Muscle layer of colon (tissue), 2 donors: Measurements from ENCODE around the gene IMMP2L.
"Not testable (repeated sequence)": the region's sequence is repeated elsewhere in the genome, so short reads cannot be mapped to it uniquely, and the experiment has no call there.

Experiments
- H3K27ac ChIP-seq: one replicate; pipeline ENCODE4 v1.7.0; 2013; ENCODE audit warnings: low read depth, mild to moderate bottlenecking, low read length, moderate library complexity
- H3K27me3 ChIP-seq, 2 donors: one replicate each; pipeline ENCODE4 v1.7.0; 2013; ENCODE audit warnings: low read length in 2 of 2, mild to moderate bottlenecking in 2 of 2; ENCODE audit not compliant: insufficient read depth in 2 of 2, control insufficient read depth in 1 of 2
- H3K36me3 ChIP-seq: one replicate; pipeline ENCODE4 v1.7.0; 2013; ENCODE audit warnings: mild to moderate bottlenecking, low read length; ENCODE audit not compliant: insufficient read depth
- H3K4me1 ChIP-seq: one replicate; pipeline ENCODE4 v1.7.0; 2013; ENCODE audit warnings: mild to moderate bottlenecking, low read length; ENCODE audit not compliant: insufficient read depth
- H3K4me3 ChIP-seq, 2 donors: one replicate each; pipeline ENCODE4 v1.7.0; 2013; ENCODE audit warnings: low read length in 2 of 2, low read depth in 1 of 2, mild to moderate bottlenecking in 1 of 2, moderate library complexity in 1 of 2
- H3K9ac ChIP-seq: one replicate; pipeline ENCODE4 v1.7.0; 2013; ENCODE audit warnings: low read length
- H3K9me3 ChIP-seq: one replicate; pipeline ENCODE4 v1.7.0; 2013; ENCODE audit warnings: mild to moderate bottlenecking, low read length
- donor health status: abdominal sarcoma.
- donor health status: Adenocarcinoma of cecum.

IMMP2L gene

GRCh38 chr7:111581784-111582488 is 19.6 kb upstream of the IMMP2L start:
- not testable (repeated sequence) for H3K9ac ChIP-seq, H3K36me3 ChIP-seq, H3K4me3 ChIP-seq, H3K27me3 ChIP-seq, H3K27ac ChIP-seq, H3K4me1 ChIP-seq, H3K9me3 ChIP-seq

- not testable (repeated sequence) for H3K4me1 ChIP-seq, H3K27ac ChIP-seq, H3K27me3 ChIP-seq, H3K4me3 ChIP-seq, H3K9me3 ChIP-seq, H3K36me3 ChIP-seq, H3K9ac ChIP-seq
Observed at GRCh38 chr7:111581207-111581606, 18.9 kb upstream of the IMMP2L start.

GRCh38 chr7:111578754-111579153 is 16.5 kb upstream of the IMMP2L start:
- H3K9ac ChIP-seq = no peak overlapping the region
- no peaks in the 10 kb centered on the region for H3K27me3 ChIP-seq
- H3K27ac ChIP-seq = no peak overlapping the region
- H3K4me1 ChIP-seq = no peaks in the 10 kb centered on the region
- H3K36me3 ChIP-seq = no peaks in the 10 kb centered on the region
- H3K4me3 ChIP-seq = no peak overlapping the region
- no peaks in the 10 kb centered on the region for H3K9me3 ChIP-seq

- H3K27ac ChIP-seq = no peak overlapping the region
Observed at GRCh38 chr7:111571720-111572119, 9.4 kb upstream of the IMMP2L start.

GRCh38 chr7:111568870-111569462 is 6.7 kb upstream of the IMMP2L start:
- no peaks in the 10 kb centered on the region for H3K9me3 ChIP-seq
- H3K9ac ChIP-seq = no peak overlapping the region
- H3K4me1 ChIP-seq = no peaks in the 10 kb centered on the region
- no peaks in the 10 kb centered on the region for H3K27me3 ChIP-seq
- H3K36me3 ChIP-seq = no peaks in the 10 kb centered on the region
- H3K27ac ChIP-seq = no peak overlapping the region
- H3K4me3 ChIP-seq = no peak overlapping the region

More at GRCh38 chr7:111571720-111572119, 9.4 kb upstream of the IMMP2L start:
- Histone ChIP-seq H3K9ac (no peak overlapping the region), H3K9me3 (no peaks in the 10 kb centered on the region), H3K4me1 (no peaks in the 10 kb centered on the region), H3K4me3 (no peak overlapping the region), H3K27me3 (no peaks in the 10 kb centered on the region), H3K36me3 (no peaks in the 10 kb centered on the region)

GRCh38 chr7:111568419-111568818 is 6.1 kb upstream of the IMMP2L start:
- no peaks in the 10 kb centered on the region for H3K9me3 ChIP-seq
- no peaks in the 10 kb centered on the region for H3K4me1 ChIP-seq
- no peaks in the 10 kb centered on the region for H3K36me3 ChIP-seq
- H3K9ac ChIP-seq = no peak overlapping the region
- no peak overlapping the region for H3K4me3 ChIP-seq
- no peaks in the 10 kb centered on the region for H3K27me3 ChIP-seq
- H3K27ac ChIP-seq = no peak overlapping the region

GRCh38 chr7:111564078-111564477 is 1.8 kb upstream of the IMMP2L start:
- Histone ChIP-seq H3K4me1 (peaks cover 23% of the 10 kb centered on the region), H3K9me3 (no peaks in the 10 kb centered on the region), H3K9ac (no peak overlapping the region), H3K27me3 (no peaks in the 10 kb centered on the region), H3K27ac (no peak overlapping the region), H3K36me3 (no peaks in the 10 kb centered on the region), H3K4me3 (no peak overlapping the region)

- Histone ChIP-seq H3K9me3 (no peaks in the 10 kb centered on the region), H3K9ac (peak overlapping the region; percentile 68), H3K27me3 (no peaks in the 10 kb centered on the region), H3K4me1 (peaks cover 23% of the 10 kb centered on the region), H3K27ac (peak overlapping the region; percentile 61), H3K4me3 (peak overlapping the region; percentile 48 to 75), H3K36me3 (peaks cover 6% of the 10 kb centered on the region)
Observed at GRCh38 chr7:111561654-111561903, 713 bp downstream of the IMMP2L start.

- peak overlapping the region; percentile 61 for H3K27ac ChIP-seq
- H3K4me3 ChIP-seq = peak overlapping the region; percentile 48 to 75
- no peaks in the 10 kb centered on the region for H3K9me3 ChIP-seq
- H3K36me3 ChIP-seq = peaks cover 6% of the 10 kb centered on the region
- peaks cover 23% of the 10 kb centered on the region for H3K4me1 ChIP-seq
- H3K9ac ChIP-seq = peak overlapping the region; percentile 68
- H3K27me3 ChIP-seq = no peaks in the 10 kb centered on the region
Observed at GRCh38 chr7:111560773-111561653, 1.3 kb downstream of the IMMP2L start.

- no peak overlapping the region for H3K27ac ChIP-seq
- no peak overlapping the region for H3K9ac ChIP-seq
- no peaks in the 10 kb centered on the region for H3K27me3 ChIP-seq
- peaks cover 6% of the 10 kb centered on the region for H3K36me3 ChIP-seq
- H3K4me1 ChIP-seq = peaks cover 23% of the 10 kb centered on the region
- H3K9me3 ChIP-seq = no peaks in the 10 kb centered on the region
- no peak overlapping the region for H3K4me3 ChIP-seq
Observed at GRCh38 chr7:111558991-111559390, 3.3 kb downstream of the IMMP2L start.

- Histone ChIP-seq H3K27me3 (no peaks in the 10 kb centered on the region), H3K4me3 (no peak overlapping the region), H3K36me3 (peaks cover 6% of the 10 kb centered on the region), H3K4me1 (peaks cover 17% of the 10 kb centered on the region), H3K27ac (no peak overlapping the region), H3K9me3 (no peaks in the 10 kb centered on the region), H3K9ac (no peak overlapping the region)
Observed at GRCh38 chr7:111556977-111557376, 5.3 kb downstream of the IMMP2L start.
